OCI-LY1 (cell line): ENCODE data around the gene NPEPPS.

Experiments
- EZH2 ChIP-seq: fragments of 200-600 bp; sonication (generic), shearing (Covaris generic); IDR thresholded peaks from 2 replicates; pipeline ENCODE4 v1.8.0; 2017; ENCODE audit warnings: borderline replicate concordance, mixed run types, mild to moderate bottlenecking, antibody characterized with exemption, low read length, moderate library complexity, mixed read lengths
- TF ChIP-seq, protein P1 (sequence below): fragments of 200-600 bp; sonication (generic), shearing (Covaris generic); IDR thresholded peaks from 2 replicates; pipeline ENCODE4 v1.5.1; 2017; ENCODE audit warnings: mild to moderate bottlenecking, antibody characterized with exemption, low read length, moderate library complexity, mixed read lengths

DNA sequence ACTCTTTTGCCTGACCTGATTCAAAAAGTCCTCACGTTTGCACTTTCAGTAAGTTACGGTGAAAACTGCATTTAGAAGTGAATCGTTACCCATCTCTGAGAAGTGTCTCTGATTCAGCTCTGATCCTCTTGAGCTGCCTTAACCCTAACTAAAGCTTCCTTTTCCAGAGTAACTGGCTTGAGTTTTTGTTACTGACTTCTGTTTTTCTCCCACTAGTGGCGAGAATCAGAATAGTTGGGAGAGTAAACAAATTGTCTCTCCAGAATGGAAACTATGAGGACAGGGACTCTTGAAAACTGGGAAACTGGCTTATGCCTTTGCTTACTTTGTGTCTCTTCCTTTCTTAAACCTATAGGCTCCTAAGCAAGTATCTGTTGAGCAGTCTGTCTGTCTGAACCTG is 87.5 kb downstream of the NPEPPS start:
- TF ChIP-seq, protein P1, sequence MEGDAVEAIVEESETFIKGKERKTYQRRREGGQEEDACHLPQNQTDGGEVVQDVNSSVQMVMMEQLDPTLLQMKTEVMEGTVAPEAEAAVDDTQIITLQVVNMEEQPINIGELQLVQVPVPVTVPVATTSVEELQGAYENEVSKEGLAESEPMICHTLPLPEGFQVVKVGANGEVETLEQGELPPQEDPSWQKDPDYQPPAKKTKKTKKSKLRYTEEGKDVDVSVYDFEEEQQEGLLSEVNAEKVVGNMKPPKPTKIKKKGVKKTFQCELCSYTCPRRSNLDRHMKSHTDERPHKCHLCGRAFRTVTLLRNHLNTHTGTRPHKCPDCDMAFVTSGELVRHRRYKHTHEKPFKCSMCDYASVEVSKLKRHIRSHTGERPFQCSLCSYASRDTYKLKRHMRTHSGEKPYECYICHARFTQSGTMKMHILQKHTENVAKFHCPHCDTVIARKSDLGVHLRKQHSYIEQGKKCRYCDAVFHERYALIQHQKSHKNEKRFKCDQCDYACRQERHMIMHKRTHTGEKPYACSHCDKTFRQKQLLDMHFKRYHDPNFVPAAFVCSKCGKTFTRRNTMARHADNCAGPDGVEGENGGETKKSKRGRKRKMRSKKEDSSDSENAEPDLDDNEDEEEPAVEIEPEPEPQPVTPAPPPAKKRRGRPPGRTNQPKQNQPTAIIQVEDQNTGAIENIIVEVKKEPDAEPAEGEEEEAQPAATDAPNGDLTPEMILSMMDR = no peak
- no peak for TF ChIP-seq EZH2
